ENCODE data around the gene GPR39.

GPR39 gene

DNA sequence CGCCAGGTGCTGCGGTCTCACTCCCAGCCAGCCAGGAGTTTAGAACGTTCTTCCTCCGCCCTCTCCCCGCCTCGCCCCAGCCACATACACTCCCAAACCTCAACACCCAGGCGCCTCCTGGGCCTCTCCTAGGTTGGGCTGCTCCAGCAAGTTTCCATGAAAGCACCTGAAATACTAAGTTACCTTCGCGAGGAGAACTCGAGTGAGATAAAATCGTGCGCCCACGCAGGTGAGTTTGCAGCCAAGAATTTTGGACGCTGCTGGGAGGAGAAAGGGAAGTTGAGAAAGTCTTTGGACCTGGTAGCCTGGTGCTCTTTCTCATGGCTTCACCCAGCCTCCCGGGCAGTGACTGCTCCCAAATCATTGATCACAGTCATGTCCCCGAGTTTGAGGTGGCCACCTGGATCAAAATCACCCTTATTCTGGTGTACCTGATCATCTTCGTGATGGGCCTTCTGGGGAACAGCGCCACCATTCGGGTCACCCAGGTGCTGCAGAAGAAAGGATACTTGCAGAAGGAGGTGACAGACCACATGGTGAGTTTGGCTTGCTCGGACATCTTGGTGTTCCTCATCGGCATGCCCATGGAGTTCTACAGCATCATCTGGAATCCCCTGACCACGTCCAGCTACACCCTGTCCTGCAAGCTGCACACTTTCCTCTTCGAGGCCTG is at the start of gene GPR39:
Gene GPR39, plus strand, starts transcription at position 83 of the 673 bp plus-strand sequence.
- Mint-ChIP-seq H3K4me3 (no peak within 1 kb of the TSS), H3K4me1 (ENCODE audit: low read depth) (no peaks in the 10 kb centered on the region), H3K9me3 (no peaks in the 10 kb centered on the region), H3K27ac (no peak within 1 kb of the TSS), H3K27me3 (peaks cover 38% of the 10 kb centered on the region), H3K36me3 (ENCODE audit: low read depth) (no peaks in the 10 kb centered on the region)
- DNase-seq = no peak

DNA sequence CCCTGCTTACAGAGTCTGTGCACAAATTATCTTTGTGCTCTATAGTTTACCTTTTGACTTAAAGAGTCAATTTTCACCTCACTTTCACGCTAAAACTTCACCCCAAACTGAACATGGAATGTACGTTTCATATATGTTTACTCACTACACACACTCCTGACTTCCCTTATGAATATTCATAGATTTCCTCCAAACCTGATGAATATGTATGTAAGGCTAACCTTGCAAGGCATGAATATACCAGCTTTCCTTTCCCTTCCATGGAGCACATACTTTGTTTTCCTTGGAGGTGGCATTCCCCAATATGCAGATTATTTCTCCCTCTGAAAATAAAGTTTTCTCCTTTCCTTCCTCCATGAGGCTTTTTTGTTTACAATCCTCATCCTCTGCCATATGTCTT is 48.4 kb upstream of the GPR39 start:
- H3K27ac Mint-ChIP-seq = no peak overlapping the region
- H3K4me1 Mint-ChIP-seq (ENCODE audit: low read depth) = no peaks in the 10 kb centered on the region
- DNase-seq = no peak
- no peaks in the 10 kb centered on the region for H3K27me3 Mint-ChIP-seq
- peaks cover 13% of the 10 kb centered on the region for H3K9me3 Mint-ChIP-seq
- no peak overlapping the region for H3K4me3 Mint-ChIP-seq
- no peaks in the 10 kb centered on the region for H3K36me3 Mint-ChIP-seq (ENCODE audit: low read depth)

DNA sequence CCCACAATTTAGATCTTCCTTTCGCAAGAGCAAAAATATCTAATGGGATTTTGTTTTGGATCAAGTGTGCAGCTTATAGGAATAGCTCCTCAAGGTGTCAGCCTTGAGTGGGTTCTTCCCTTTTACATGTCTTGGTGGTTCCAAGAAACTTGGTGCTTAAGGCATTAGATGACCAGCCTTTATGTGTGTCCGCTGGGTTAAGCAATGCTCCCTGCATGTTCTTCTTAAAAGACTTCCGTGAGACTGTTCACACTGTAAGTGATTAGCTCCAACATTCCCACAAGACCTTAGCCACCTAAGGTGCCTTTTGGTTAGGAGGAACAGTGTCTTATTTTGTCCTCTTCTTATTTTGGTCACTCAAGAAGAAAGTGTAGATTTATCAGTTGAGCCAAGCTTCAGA is 44.3 kb upstream of the GPR39 start:
- H3K4me3 Mint-ChIP-seq = no peak overlapping the region
- no peak overlapping the region for H3K27ac Mint-ChIP-seq
- no peaks in the 10 kb centered on the region for H3K9me3 Mint-ChIP-seq
- no peaks in the 10 kb centered on the region for H3K27me3 Mint-ChIP-seq
- DNase-seq = no peak
- H3K4me1 Mint-ChIP-seq (ENCODE audit: low read depth) = no peaks in the 10 kb centered on the region
- H3K36me3 Mint-ChIP-seq (ENCODE audit: low read depth) = no peaks in the 10 kb centered on the region

DNA sequence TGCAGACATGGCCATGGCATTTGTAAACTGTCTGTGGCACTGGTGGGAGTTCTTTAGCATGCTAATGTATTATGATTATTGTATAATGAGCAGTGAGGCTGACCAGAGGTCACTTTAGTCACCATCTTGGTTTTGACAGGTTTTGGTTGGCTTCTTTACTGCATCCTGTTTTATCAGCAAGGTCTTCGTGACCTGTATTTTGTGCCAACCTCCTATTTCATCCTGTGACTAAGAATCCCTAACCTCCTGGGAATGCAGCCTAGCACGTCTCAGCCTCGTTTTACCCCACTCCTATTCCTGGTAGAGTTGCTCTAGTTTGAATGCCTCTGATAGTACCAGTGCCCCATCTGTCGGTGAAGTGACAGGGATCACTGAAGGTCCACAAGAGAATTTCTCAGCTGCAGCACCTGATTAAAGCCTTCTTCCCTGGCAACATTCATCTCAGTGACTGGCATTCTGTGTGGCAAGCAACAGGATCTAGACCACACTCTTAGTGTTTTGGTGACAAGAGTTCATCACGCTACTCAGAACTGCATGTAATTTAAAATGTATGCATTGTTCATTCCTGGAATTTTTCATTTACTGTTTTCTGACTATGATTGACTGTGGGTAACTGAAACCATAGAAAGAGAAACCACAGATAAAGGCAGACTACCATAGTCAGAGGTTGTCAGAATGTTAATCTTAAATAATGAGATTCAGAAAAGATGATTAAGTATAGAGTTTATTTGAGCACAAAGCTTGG is 43.0 kb upstream of the GPR39 start:
- no peaks in the 10 kb centered on the region for H3K36me3 Mint-ChIP-seq (ENCODE audit: low read depth)
- H3K4me3 Mint-ChIP-seq = no peak overlapping the region
- H3K27me3 Mint-ChIP-seq = no peaks in the 10 kb centered on the region
- H3K4me1 Mint-ChIP-seq (ENCODE audit: low read depth) = no peaks in the 10 kb centered on the region
- no peaks in the 10 kb centered on the region for H3K9me3 Mint-ChIP-seq
- no peak overlapping the region for H3K27ac Mint-ChIP-seq
- no peak for DNase-seq

DNA sequence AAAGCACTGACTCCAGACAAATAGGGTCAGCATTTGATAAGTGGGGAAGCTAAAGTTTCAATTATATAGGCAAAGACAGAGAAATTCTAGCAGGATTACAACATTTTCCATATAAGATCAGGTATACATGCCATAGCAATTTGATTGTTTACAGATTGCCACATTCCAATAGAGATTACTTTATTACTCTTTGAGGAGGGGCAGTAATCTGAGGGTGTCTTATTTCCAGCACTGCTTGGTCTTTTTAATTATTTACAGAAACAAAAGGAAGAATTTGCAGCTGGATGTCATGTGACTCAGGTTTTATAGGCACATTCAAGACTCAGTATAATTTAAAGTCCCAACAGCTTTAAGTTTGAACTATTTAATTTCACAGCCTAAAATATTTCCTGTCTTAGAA is 42.5 kb upstream of the GPR39 start:
- no peaks in the 10 kb centered on the region for H3K36me3 Mint-ChIP-seq (ENCODE audit: low read depth)
- H3K4me1 Mint-ChIP-seq (ENCODE audit: low read depth) = no peaks in the 10 kb centered on the region
- H3K27me3 Mint-ChIP-seq = no peaks in the 10 kb centered on the region
- no peak overlapping the region for H3K27ac Mint-ChIP-seq
- H3K4me3 Mint-ChIP-seq = no peak overlapping the region
- DNase-seq = no peak
- no peaks in the 10 kb centered on the region for H3K9me3 Mint-ChIP-seq

DNA sequence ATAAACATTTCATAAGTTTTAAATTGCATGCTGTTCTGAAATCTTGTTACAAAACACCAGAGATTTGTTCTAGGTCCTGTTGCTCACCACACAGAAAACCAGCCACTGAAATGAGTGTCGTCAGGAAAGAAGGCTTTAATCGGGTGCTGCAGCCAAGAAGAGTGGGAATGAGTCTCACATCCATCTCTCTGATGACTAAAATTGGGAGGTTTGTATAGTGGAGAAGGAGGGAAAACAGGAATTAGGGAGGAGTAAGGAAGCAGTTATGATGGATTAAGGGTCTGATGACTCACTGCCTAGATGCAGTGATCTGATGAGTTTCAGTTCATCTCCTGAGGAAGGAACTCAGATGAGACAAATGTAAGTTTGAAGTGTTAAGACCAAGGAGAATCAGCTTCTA is 42.1 kb upstream of the GPR39 start:
- no peaks in the 10 kb centered on the region for H3K9me3 Mint-ChIP-seq

DNA sequence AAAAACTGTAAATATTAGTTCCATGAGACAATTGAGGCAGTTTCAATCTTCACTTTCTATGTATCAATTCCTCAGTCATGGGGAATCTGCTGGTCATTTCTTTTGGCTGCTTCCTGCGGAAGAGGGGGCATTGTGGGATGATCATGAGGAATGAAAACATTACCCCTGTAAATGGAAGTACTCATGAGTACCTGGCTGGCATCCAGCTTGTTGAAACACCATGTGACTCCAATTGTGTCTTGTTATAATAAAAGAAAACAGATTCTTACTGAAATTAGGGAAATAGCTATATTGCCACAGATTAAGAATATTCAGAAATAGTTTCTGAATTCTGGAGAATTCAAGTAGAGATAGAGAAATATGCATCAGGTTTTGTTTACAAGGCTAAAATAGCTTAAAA is 41.6 kb upstream of the GPR39 start:
- H3K27ac Mint-ChIP-seq = no peak overlapping the region
- H3K36me3 Mint-ChIP-seq (ENCODE audit: low read depth) = no peaks in the 10 kb centered on the region
- H3K4me1 Mint-ChIP-seq (ENCODE audit: low read depth) = no peaks in the 10 kb centered on the region
- no peaks in the 10 kb centered on the region for H3K9me3 Mint-ChIP-seq
- no peaks in the 10 kb centered on the region for H3K27me3 Mint-ChIP-seq
- no peak overlapping the region for H3K4me3 Mint-ChIP-seq
- no peak for DNase-seq

More for the DNA sequence above, 42.1 kb upstream of the GPR39 start:
- Mint-ChIP-seq H3K27me3 (no peaks in the 10 kb centered on the region), H3K27ac (no peak overlapping the region), H3K4me3 (no peak overlapping the region), H3K4me1 (ENCODE audit: low read depth) (no peaks in the 10 kb centered on the region), H3K36me3 (ENCODE audit: low read depth) (no peaks in the 10 kb centered on the region)
- DNase-seq = no peak

DNA sequence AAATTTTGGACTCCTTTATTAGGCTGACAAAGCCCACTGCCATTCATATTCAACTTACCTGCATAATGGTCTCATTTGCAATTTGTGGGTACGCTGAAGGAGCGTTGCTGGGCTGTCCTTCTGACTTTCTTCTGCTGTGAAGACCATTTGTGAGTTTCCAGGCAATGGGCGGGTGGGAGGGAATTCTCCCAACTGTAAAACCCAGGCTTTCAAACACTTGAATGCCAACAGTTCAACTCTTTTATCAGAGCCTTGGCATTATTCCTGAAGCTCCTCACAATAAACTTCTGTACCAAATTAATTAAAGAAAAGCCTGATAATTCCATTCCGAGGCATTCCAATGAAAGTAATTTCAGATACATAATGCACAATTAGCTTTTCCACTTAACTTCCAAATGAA is 35.2 kb upstream of the GPR39 start:
- Mint-ChIP-seq H3K27me3 (no peaks in the 10 kb centered on the region), H3K4me1 (ENCODE audit: low read depth) (no peaks in the 10 kb centered on the region), H3K9me3 (peaks cover 4% of the 10 kb centered on the region), H3K27ac (no peak overlapping the region), H3K4me3 (no peak overlapping the region), H3K36me3 (ENCODE audit: low read depth) (no peaks in the 10 kb centered on the region)
- DNase-seq = no peak

DNA sequence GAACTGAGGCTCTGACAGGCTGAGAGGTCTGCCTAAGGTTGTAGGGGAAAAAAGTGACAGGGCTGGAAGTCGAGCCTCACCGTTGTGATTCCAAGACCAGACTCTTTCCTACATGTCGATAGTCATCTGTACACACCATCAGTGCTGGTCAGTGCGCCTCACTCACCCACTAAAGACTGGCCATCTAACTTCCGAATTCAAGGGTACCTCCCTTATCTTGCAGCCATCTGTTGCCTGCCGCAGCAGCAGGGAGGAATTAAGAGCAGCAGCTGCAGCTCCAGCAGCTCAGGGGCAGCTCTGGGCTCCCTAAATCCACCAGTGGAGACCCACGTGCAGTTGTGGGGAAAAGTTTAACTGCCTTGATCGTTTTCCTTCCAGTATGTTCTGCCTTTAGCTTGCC is 32.6 kb upstream of the GPR39 start:
- Mint-ChIP-seq H3K27me3 (no peaks in the 10 kb centered on the region), H3K4me1 (ENCODE audit: low read depth) (no peaks in the 10 kb centered on the region), H3K27ac (no peak overlapping the region)

DNA sequence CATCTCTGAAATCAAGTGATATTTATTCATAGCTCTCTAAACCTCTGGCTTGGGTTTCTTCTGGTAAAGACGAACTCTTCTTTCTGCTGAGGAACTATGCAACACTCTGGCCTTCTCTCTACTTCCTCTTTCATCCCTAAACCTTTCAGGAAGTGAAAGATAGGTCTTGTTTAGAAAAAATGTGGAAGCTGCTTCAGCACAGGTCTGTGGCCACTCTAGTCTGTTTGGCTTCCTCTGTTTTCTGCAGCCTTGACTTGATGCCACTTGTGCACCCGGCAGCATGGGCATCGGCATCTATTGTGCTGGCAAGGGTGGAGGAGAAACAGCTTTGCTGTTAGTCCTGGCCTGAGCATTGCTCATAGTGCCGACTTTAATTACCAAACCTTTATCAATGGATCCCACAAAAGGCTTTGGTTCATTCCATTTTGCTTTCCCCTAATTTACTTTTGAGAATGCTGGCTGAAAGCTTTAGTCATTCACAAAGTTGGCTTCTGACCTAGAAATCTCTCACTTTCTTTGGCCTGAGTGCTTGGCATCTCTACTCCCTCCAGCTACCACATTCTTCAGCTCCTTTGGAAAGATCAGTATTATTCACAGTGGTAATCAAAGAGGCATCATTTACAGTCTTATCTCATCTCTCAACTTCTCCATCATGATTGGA is 32.0 kb upstream of the GPR39 start:
- no peak for DNase-seq
- Mint-ChIP-seq H3K36me3 (ENCODE audit: low read depth) (no peaks in the 10 kb centered on the region), H3K4me3 (no peak overlapping the region), H3K4me1 (ENCODE audit: low read depth) (no peaks in the 10 kb centered on the region), H3K27me3 (no peaks in the 10 kb centered on the region), H3K9me3 (peaks cover 4% of the 10 kb centered on the region), H3K27ac (no peak overlapping the region)

More for the DNA sequence above, 32.6 kb upstream of the GPR39 start:
- no peak overlapping the region for H3K4me3 Mint-ChIP-seq
- H3K36me3 Mint-ChIP-seq (ENCODE audit: low read depth) = no peaks in the 10 kb centered on the region
- peaks cover 4% of the 10 kb centered on the region for H3K9me3 Mint-ChIP-seq
- no peak for DNase-seq

DNA sequence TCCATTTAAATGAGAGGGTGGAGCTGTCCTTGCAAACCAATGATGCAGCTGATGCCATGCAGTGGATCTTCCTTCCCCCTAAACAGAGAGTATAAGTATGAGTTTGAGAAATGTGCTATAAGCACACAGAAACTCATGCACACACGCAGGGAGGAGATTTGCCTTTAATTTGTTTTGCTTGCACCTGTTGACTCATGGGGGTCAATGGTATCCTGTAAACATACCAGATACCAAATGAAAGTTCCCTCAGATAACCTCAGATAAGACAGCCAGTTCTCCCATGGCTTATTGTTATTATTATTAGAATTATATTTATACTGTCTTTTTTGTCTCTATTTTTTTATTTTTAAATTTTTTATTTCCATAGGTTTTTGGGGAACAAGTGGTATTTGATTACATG is 29.5 kb upstream of the GPR39 start:
- H3K36me3 Mint-ChIP-seq (ENCODE audit: low read depth) = no peaks in the 10 kb centered on the region
- no peak overlapping the region for H3K27ac Mint-ChIP-seq
- H3K27me3 Mint-ChIP-seq = no peaks in the 10 kb centered on the region
- H3K4me1 Mint-ChIP-seq (ENCODE audit: low read depth) = no peaks in the 10 kb centered on the region
- no peak for DNase-seq
- no peak overlapping the region for H3K4me3 Mint-ChIP-seq
- peaks cover 2% of the 10 kb centered on the region for H3K9me3 Mint-ChIP-seq

DNA sequence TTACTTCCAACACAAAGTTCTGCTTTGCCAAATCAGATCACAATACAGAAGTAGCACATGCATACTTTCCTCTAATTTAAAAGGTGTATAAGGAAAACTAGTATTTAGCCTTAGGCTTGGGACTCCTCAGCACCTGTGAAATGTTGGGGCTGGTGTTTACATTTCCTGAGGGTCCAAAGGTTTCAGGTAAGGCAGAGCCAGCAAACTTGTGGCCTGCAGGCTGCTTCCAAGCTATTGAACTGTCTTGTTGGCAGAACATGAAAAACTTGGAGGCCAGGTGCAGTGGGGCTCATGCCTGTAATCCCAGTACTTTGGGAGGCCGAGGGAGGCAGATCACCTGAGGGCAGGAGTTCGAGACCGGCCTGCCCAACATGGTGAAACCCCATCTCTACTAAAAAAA is 26.5 kb upstream of the GPR39 start:
- DNase-seq = no peak
- Mint-ChIP-seq H3K4me1 (ENCODE audit: low read depth) (no peaks in the 10 kb centered on the region), H3K27ac (no peak overlapping the region), H3K36me3 (ENCODE audit: low read depth) (no peaks in the 10 kb centered on the region), H3K4me3 (no peak overlapping the region), H3K9me3 (no peaks in the 10 kb centered on the region), H3K27me3 (no peaks in the 10 kb centered on the region)

DNA sequence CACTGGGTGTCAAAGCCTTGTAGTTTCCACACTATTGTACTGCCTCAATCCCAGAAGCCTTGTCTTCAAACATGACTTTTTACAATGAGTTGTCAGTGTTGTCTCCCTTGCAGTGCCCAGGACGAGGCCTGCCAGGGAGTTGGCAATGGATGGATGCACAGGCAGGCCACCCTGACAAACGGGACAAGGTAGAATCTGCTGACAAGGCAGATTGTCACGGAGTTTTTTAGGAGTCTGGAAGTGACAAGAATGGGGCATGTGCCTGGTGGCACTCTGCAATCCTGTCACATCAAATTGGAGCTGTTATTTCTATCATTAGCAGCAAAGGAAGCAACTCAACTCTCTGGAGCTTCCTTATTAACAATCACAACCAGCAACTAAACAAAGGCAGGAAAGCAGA is 25.2 kb upstream of the GPR39 start:
- no peaks in the 10 kb centered on the region for H3K27me3 Mint-ChIP-seq
- no peak overlapping the region for H3K27ac Mint-ChIP-seq
- no peak for DNase-seq
- no peak overlapping the region for H3K4me3 Mint-ChIP-seq
- no peaks in the 10 kb centered on the region for H3K9me3 Mint-ChIP-seq
- H3K4me1 Mint-ChIP-seq (ENCODE audit: low read depth) = no peaks in the 10 kb centered on the region
- no peaks in the 10 kb centered on the region for H3K36me3 Mint-ChIP-seq (ENCODE audit: low read depth)

DNA sequence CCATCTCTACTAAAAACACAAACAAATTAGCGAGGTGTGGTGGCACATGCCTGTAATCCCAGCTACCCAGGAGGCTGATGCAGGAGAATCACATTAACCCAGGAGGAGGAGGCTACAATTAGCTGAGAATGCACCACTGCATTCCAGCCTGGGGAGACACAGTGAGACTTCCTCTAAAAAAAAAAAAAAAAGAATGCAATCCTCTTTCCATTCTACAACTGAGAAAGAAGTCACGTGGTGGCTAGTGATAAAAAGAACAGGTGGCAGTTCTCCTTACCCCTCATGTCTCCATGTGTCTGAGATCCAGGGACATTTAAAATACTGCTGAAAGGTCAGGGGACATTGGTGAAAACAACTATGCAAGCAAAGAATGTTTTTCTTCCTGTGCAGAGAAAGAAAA is 24.4 kb upstream of the GPR39 start:
- no peak overlapping the region for H3K27ac Mint-ChIP-seq
- H3K4me1 Mint-ChIP-seq (ENCODE audit: low read depth) = no peaks in the 10 kb centered on the region
- no peaks in the 10 kb centered on the region for H3K9me3 Mint-ChIP-seq
- no peak overlapping the region for H3K4me3 Mint-ChIP-seq
- DNase-seq = no peak
- H3K27me3 Mint-ChIP-seq = no peaks in the 10 kb centered on the region
- no peaks in the 10 kb centered on the region for H3K36me3 Mint-ChIP-seq (ENCODE audit: low read depth)

DNA sequence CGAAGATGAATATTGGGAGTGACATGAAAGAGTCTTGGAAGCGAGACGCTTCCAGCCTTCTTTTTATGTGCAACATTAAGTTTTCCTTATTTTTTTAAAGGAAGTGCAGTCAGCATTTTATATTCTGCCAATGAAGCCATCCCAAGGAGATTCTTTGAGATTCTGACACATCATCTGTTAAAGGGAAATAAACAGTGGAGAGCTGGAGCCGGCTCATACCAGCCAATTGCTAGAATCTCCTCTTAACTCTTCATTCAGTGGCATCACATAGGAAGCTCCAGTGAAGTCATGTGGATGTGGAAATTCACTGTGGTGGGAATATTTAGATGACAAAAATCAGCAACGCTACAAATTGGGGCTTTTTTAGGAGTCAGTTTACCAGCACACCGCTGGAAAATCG is 23.7 kb upstream of the GPR39 start:
- Mint-ChIP-seq H3K4me1 (ENCODE audit: low read depth) (no peaks in the 10 kb centered on the region), H3K9me3 (no peaks in the 10 kb centered on the region), H3K4me3 (no peak overlapping the region)

More for the DNA sequence above, 23.7 kb upstream of the GPR39 start:
- no peaks in the 10 kb centered on the region for H3K27me3 Mint-ChIP-seq
- no peak for DNase-seq
- no peak overlapping the region for H3K27ac Mint-ChIP-seq
- H3K36me3 Mint-ChIP-seq (ENCODE audit: low read depth) = no peaks in the 10 kb centered on the region
